ENCODE data around the gene CYB5D1.
A peak's percentile ranks its signal among the peaks of the same experiment; 100 is the strongest.

Gene CYB5D1

DNA sequence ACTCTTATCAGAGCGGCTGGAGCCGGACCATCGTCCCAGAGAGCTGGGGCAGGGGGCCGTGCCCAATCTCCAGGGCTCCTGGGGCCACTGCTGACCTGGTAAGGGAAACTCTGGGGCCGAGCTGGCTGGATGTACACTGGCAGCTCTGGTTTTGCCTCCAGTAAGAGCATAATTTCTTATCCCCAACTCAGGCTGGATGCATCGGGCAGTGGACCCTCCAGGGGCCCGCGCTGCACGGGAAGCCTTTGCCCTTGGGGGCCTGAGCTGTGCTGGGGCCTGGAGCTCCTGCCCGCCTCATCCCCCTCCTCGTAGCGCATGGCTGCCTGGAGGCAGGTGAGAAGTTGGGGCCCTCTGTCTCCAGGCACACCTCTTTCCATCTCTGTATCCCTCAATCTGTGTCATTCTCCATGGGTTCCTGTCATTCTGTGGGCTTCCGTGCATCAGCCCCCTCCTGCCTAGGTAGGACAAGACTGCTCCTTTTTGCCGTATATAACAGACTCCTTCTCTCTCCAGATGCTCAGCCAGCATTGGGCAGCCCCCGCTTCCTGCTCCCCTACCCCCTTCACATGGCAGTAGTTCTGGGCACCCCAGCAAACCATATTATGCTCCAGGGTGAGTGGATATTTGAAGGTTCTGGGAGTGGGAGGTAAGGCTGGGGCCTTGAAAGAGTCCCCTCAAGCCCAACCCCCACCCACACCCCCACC, 12.3 kb upstream of the CYB5D1 start:
- DNase-seq = no peak

GRCh38 chr17:7846063-7846735, 11.6 kb upstream of the CYB5D1 start:
- no peak for DNase-seq

DNA sequence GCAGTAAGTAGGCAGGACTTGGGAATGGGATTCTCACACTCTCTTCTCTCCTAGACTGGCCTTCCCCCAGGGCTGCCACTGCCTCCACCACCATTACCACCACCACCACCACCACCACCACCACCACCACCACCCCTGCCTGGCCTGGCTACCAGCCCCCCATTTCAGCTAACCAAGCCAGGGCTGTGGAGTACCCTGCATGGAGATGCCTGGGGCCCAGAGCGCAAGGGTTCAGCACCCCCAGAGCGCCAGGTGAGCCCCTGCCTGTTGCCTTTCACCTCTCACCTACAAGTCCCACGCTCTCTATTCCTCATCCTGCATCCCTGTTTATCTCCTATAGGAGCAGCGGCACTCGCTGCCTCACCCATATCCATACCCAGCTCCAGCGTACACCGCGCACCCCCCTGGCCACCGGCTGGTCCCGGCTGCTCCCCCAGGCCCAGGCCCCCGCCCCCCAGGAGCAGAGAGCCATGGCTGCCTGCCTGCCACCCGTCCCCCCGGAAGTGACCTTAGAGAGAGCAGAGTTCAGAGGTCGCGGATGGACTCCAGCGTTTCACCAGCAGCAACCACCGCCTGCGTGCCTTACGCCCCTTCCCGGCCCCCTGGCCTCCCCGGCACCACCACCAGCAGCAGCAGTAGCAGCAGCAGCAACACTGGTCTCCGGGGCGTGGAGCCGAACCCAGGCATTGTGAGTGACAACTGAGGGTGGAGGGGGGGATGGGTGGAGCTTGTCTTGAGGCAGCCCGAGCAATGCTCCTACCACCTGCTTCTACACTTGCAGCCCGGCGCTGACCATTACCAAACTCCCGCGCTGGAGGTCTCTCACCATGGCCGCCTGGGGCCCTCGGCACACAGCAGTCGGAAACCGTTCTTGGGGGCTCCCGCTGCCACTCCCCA, 10.8 kb upstream of the CYB5D1 start:
- no peak for DNase-seq

DNA sequence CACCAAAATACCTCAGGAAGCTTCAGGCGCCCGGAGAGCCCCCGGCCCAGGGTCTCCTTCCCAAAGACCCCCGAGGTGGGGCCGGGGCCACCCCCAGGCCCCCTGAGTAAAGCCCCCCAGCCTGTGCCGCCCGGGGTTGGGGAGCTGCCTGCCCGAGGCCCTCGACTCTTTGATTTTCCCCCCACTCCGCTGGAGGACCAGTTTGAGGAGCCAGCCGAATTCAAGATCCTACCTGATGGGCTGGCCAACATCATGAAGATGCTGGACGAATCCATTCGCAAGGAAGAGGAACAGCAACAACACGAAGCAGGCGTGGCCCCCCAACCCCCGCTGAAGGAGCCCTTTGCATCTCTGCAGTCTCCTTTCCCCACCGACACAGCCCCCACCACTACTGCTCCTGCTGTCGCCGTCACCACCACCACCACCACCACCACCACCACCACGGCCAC, 9.6 kb upstream of the CYB5D1 start:
- DNase-seq = no peak

GRCh38 chr17:7848739-7849129, 9.1 kb upstream of the CYB5D1 start:
- DNase-seq = no peak

- no peak for DNase-seq
Measured at GRCh38 chr17:7849130-7849750, 8.6 kb upstream of the CYB5D1 start.

DNA sequence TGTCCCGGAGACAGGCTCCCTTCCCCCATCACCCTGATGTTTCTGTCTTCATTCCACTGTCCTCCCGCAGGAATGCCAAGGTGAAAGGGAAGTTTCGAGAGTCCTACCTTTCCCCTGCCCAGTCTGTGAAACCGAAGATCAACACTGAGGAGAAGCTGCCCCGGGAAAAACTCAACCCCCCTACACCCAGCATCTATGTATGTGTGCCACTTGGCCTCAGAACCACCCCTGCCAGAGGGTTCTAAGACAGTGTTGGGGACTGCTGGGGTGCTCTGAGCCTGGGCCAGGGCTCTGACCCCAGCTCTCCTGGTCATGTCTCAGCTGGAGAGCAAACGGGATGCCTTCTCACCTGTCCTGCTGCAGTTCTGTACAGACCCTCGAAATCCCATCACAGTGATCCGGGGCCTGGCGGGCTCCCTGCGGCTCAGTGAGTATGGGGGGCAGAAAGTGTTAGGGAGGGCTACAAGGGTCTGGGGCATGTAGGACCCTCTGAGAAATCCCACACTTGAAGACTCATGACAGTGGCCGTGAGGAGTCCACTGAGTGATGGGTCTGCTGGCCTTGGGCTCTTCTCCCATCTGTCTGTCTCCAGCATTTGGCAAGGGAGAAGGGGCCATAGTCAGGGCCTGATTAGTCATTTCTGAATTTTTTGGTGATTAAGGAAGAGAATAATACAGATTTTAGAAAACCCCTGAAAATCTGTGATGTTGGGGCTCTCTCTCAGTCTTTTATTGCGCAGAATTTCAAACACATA, 7.9 kb upstream of the CYB5D1 start:
- no peak for DNase-seq

- no peak for DNase-seq
Measured at GRCh38 chr17:7850701-7851437, 6.9 kb upstream of the CYB5D1 start.

DNA sequence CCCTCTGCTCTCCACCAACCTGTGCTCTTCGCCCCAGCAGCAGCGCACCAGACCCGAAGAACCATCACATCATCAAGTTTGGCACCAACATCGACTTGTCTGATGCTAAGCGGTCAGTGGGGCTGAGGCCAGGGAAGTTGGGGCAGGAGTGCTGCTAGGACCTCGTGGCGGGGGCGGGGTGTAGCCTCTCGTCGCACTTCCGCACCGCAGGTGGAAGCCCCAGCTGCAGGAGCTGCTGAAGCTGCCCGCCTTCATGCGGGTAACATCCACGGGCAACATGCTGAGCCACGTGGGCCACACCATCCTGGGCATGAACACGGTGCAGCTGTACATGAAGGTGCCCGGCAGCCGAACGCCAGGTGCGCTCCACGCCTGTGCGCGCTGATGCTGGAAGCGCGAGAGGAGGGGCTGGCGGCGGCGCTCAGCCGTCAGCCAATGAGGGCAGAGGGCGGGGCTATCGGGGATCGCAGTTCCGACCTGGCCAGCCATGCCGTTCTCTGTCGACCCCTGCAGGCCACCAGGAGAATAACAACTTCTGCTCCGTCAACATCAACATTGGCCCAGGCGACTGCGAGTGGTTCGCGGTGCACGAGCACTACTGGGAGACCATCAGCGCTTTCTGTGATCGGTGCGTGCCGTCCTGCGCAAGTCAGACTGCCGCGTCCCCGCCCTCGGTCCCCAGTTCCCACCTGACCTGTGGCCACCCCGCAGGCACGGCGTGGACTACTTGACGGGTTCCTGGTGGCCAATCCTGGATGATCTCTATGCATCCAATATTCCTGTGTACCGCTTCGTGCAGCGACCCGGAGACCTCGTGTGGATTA, 6.2 kb upstream of the CYB5D1 start:
- peak; percentile 97 for DNase-seq

- DNase-seq = no peak
Measured at GRCh38 chr17:7852262-7852670, 5.5 kb upstream of the CYB5D1 start.

DNA sequence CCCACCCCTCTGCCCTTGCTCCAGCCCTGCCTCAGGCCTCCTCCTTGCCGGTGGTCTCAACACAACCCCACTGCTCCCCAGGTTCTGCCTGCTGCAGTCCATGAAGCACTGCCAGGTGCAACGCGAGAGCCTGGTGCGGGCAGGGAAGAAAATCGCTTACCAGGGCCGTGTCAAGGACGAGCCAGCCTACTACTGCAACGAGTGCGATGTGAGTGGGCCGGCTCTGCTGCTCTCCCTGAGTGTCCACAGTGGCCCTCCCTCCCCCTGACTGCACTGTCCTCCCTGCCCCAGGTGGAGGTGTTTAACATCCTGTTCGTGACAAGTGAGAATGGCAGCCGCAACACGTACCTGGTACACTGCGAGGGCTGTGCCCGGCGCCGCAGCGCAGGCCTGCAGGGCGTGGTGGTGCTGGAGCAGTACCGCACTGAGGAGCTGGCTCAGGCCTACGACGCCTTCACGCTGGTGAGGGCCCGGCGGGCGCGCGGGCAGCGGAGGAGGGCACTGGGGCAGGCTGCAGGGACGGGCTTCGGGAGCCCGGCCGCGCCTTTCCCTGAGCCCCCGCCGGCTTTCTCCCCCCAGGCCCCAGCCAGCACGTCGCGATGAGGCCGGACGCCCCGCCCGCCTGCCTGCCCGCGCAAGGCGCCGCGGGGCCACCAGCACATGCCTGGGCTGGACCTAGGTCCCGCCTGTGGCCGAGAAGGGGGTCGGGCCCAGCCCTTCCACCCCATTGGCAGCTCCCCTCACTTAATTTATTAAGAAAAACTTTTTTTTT, 4.7 kb upstream of the CYB5D1 start:
- DNase-seq = no peak

DNA sequence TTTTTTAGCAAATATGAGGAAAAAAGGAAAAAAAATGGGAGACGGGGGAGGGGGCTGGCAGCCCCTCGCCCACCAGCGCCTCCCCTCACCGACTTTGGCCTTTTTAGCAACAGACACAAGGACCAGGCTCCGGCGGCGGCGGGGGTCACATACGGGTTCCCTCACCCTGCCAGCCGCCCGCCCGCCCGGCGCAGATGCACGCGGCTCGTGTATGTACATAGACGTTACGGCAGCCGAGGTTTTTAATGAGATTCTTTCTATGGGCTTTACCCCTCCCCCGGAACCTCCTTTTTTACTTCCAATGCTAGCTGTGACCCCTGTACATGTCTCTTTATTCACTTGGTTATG, 4.1 kb upstream of the CYB5D1 start:
- no peak for DNase-seq

GRCh38 chr17:7854078-7854777, 3.6 kb upstream of the CYB5D1 start:
- DNase-seq = no peak

DNA sequence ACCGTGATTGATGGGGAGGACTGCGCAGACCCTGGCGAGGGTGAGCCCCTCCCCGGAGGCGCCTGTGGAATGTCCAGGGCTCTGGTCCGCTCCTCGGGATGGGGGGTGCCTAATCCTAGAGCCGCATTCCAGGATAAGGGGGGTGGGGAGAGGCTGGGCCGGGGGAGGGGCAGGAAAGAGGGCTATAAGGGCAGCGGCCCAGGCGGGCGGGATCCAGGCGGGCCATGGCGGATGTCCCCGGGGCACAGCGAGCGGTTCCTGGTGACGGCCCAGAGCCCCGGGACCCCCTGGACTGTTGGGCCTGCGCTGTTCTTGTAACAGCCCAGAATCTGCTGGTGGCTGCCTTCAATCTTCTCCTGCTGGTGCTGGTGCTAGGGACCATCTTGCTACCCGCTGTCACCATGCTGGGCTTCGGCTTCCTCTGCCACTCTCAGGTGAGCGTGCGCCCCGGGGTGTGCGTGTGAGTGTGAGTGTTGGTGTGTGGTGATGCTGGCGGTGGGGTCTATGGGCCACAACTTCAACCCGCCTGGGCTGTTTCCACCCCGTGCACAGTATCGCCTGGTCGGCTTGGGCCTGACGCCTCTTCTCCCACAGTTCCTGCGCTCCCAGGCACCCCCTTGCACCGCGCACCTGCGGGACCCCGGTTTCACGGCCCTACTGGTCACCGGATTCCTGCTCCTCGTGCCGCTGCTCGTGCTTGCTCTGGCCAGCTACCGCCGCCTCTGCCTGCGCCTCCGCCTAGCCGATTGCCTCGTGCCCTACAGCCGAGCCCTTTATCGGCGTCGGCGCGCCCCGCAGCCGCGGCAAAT, 2.7 kb upstream of the CYB5D1 start, which contains the start of gene TMEM88:
TSS of gene TMEM88 (plus strand) at position 216 of the 809 bp plus-strand sequence. CDS start at position 225, 9 bp downstream.
- DNase-seq = no peak

DNA sequence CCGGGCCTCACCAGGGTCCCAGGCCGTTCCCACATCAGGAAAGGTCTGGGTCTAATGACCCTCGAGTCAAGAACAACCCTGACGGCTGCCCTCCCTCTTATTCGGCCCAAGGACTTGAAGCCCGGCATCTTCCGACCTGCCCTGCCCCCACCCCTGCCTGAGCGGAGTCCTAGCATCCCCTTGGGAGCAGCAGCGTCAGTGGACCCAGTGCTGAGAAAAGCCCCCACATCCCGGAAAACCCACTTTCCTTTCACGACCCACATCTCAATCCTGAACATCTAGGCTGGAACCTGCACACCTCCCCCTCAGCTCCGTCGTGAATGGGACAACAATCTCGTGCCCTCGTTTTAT, 2.2 kb upstream of the CYB5D1 start:
- DNase-seq = no peak

- DNase-seq = peak; percentile 68
Measured at GRCh38 chr17:7856011-7856810, 1.6 kb upstream of the CYB5D1 start.
